ENCODE results near the gene DMXL2. TPM values are rescaled to one million over a fixed set of nuclear protein-coding genes. Genes with fewer than 3 reads are reported as not detected.

DMXL2 gene
- total and polyA plus RNA-seq, 9 of the 15 experiments (the other 6 are each of a cell fraction or from before 2014, with no cell fraction given) = 9.3 to 57.7 (median 30.7) TPM

- TF ChIP-seq ZNF184 (CRISPR knock-in tag; IDR thresholded peaks at IDR 0.05) (no peak), PREB (CRISPR knock-in tag; IDR thresholded peaks at IDR 0.05) (no peak), PML (IDR thresholded peaks at IDR 0.05; ENCODE audit: low read length) (no peak), SMARCE1 (IDR thresholded peaks at IDR 0.05) (0 out of 2 replicates have a peak, but pooled peaks have one; percentile 34), EP300 (IDR thresholded peaks at IDR 0.05; ENCODE audit: low read length) (peak; percentile 21; the same call in 1 of the 2 replicates), ATF3 (IDR thresholded peaks at IDR 0.05) (peak; percentile 18; the same call in 1 of the 2 replicates), ATF3 (CRISPR knock-in tag; conservative IDR thresholded peaks at IDR 0.05) (no peak), FOXJ2 (tag; IDR thresholded peaks at IDR 0.05) (no peak), ZNF3 (CRISPR knock-in tag; IDR thresholded peaks at IDR 0.05) (no peak), CREBBP (IDR thresholded peaks at IDR 0.05; ENCODE audit: low read depth, low read length) (no peak), NR2C2 (CRISPR knock-in tag; IDR thresholded peaks at IDR 0.05) (no peak), NR2C2 (tag; IDR thresholded peaks at IDR 0.05) (0 out of 2 replicates have a peak, but pooled peaks have one; percentile 15)
- TF ChIP-seq, protein P1, sequence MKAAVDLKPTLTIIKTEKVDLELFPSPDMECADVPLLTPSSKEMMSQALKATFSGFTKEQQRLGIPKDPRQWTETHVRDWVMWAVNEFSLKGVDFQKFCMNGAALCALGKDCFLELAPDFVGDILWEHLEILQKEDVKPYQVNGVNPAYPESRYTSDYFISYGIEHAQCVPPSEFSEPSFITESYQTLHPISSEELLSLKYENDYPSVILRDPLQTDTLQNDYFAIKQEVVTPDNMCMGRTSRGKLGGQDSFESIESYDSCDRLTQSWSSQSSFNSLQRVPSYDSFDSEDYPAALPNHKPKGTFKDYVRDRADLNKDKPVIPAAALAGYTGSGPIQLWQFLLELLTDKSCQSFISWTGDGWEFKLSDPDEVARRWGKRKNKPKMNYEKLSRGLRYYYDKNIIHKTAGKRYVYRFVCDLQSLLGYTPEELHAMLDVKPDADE (conservative IDR thresholded peaks at IDR 0.05; ENCODE audit: control insufficient read depth, low read depth, low read length) = no peak
Observed at GRCh38 chr15:51577636-51578304, 44.8 kb downstream of the DMXL2 start (continued).
